Prostate gland (tissue), 2 donors: Measurements from ENCODE around the gene ASB17.

Experiments
- CTCF ChIP-seq, 4 experiments: fragments of 200-600 bp in 2 of 4; fragments of 450-650 bp in 2 of 4; sonication (generic) in 2 of 4; IDR thresholded peaks; 1 replicate in 3 of 4; 2 replicates in 1 of 4; pipeline ENCODE4 v1.5.1; 2016 to 2019; ENCODE audit warnings: antibody characterized with exemption in 4 of 4, mild to moderate bottlenecking in 2 of 4, moderate library complexity in 2 of 4
- POLR2A ChIP-seq: fragments of 450-650 bp; IDR thresholded peaks from one replicate; pipeline ENCODE4 v1.6.1; 2016; ENCODE audit warnings: antibody characterized with exemption, mild to moderate bottlenecking

GRCh38 chr1:75950176-75950575 lies 18.0 kb upstream of the ASB17 start:
- TF ChIP-seq CTCF (IDR thresholded peaks at IDR 0.05) = no peak
- TF ChIP-seq POLR2A = no peak
